ENCODE results near the gene KAT6B. TPM values are rescaled to one million over a fixed set of nuclear protein-coding genes. Genes with fewer than 3 reads are reported as not detected.

KAT6B gene
- total and polyA plus RNA-seq, 2 experiments from 2014 or later: 32.0 to 43.9 TPM

GRCh38 chr10:75032813-75033212 lies 206.4 kb downstream of the KAT6B start:
- DNase-seq (ENCODE audit: low read depth in 1 of 2, low spot score in 1 of 2): no peak
- no peak for TF ChIP-seq CTCF (IDR thresholded peaks at IDR 0.05; ENCODE audit: low read depth, low read length)
- no peaks in the 10 kb centered on the region for H3K27me3 ChIP-seq
- H3K36me3 ChIP-seq: peaks cover 23% of the 10 kb centered on the region
- H3K9me3 ChIP-seq (ENCODE audit: low read depth): no peaks in the 10 kb centered on the region
- no peak overlapping the region for H3K4me3 ChIP-seq
- no peak overlapping the region for H3K27ac ChIP-seq
- H3K4me1 ChIP-seq (ENCODE audit: low read depth): peaks cover under 1% of the 10 kb centered on the region

GRCh38 chr10:75033399-75034130 lies 207.2 kb downstream of the KAT6B start:
- TF ChIP-seq CTCF (IDR thresholded peaks at IDR 0.05; ENCODE audit: low read depth, low read length): no peak
- Histone ChIP-seq H3K4me3 (no peak overlapping the region), H3K27ac (no peak overlapping the region), H3K36me3 (peaks cover 16% of the 10 kb centered on the region), H3K4me1 (ENCODE audit: low read depth) (peaks cover 8% of the 10 kb centered on the region), H3K9me3 (ENCODE audit: low read depth) (no peaks in the 10 kb centered on the region), H3K27me3 (no peaks in the 10 kb centered on the region)
- no peak for DNase-seq (ENCODE audit: low read depth in 1 of 2, low spot score in 1 of 2)

GRCh38 chr10:75034131-75034512 lies 207.7 kb downstream of the KAT6B start:
- no peaks in the 10 kb centered on the region for H3K27me3 ChIP-seq
- no peak overlapping the region for H3K4me3 ChIP-seq
- H3K4me1 ChIP-seq (ENCODE audit: low read depth): peaks cover 10% of the 10 kb centered on the region
- peaks cover 16% of the 10 kb centered on the region for H3K36me3 ChIP-seq
- no peaks in the 10 kb centered on the region for H3K9me3 ChIP-seq (ENCODE audit: low read depth)
- TF ChIP-seq CTCF (IDR thresholded peaks at IDR 0.05; ENCODE audit: low read depth, low read length): no peak
- no peak overlapping the region for H3K27ac ChIP-seq
- DNase-seq (ENCODE audit: low read depth in 1 of 2, low spot score in 1 of 2): no peak

GRCh38 chr10:75034714-75035258 lies 208.4 kb downstream of the KAT6B start:
- peaks cover 11% of the 10 kb centered on the region for H3K36me3 ChIP-seq
- H3K4me3 ChIP-seq: no peak overlapping the region
- no peaks in the 10 kb centered on the region for H3K9me3 ChIP-seq (ENCODE audit: low read depth)
- no peak for TF ChIP-seq CTCF (IDR thresholded peaks at IDR 0.05; ENCODE audit: low read depth, low read length)
- DNase-seq (ENCODE audit: low read depth in 1 of 2, low spot score in 1 of 2): no peak
- H3K27ac ChIP-seq: no peak overlapping the region
- no peaks in the 10 kb centered on the region for H3K27me3 ChIP-seq
- H3K4me1 ChIP-seq (ENCODE audit: low read depth): peaks cover 10% of the 10 kb centered on the region

GRCh38 chr10:75035975-75036708 lies 209.7 kb downstream of the KAT6B start:
- H3K36me3 ChIP-seq: no peaks in the 10 kb centered on the region

More at GRCh38 chr10:75035975-75036708, 209.7 kb downstream of the KAT6B start:
- Histone ChIP-seq H3K27me3 (no peaks in the 10 kb centered on the region), H3K4me3 (no peak overlapping the region), H3K27ac (no peak overlapping the region), H3K4me1 (ENCODE audit: low read depth) (peaks cover 10% of the 10 kb centered on the region), H3K9me3 (ENCODE audit: low read depth) (no peaks in the 10 kb centered on the region)
- TF ChIP-seq CTCF (IDR thresholded peaks at IDR 0.05; ENCODE audit: low read depth, low read length): no peak
- peak in 1 of 2 donors; percentile 39 for DNase-seq (ENCODE audit: low read depth in 1 of 2, low spot score in 1 of 2)
